IPS-18c (cell line): ENCODE data around the gene SLC44A4.
A peak's percentile ranks its signal among the peaks of the same experiment; 100 is the strongest.
"Not testable (repeated sequence)": the region's sequence is repeated elsewhere in the genome, so short reads cannot be mapped to it uniquely, and the experiment has no call there.

Source experiments
- H3K4me3 ChIP-seq: 2 replicates; pipeline ENCODE4 v1.7.0; 2013; ENCODE audit warnings: low read depth, mild to moderate bottlenecking, low read length, moderate library complexity; ENCODE audit not compliant: insufficient read depth
- H3K9me3 ChIP-seq: one replicate; pipeline ENCODE4 v1.6.1; 2013; ENCODE audit warnings: mild to moderate bottlenecking, low read length, moderate library complexity; ENCODE audit not compliant: control insufficient read depth, insufficient read depth

Gene SLC44A4

DNA sequence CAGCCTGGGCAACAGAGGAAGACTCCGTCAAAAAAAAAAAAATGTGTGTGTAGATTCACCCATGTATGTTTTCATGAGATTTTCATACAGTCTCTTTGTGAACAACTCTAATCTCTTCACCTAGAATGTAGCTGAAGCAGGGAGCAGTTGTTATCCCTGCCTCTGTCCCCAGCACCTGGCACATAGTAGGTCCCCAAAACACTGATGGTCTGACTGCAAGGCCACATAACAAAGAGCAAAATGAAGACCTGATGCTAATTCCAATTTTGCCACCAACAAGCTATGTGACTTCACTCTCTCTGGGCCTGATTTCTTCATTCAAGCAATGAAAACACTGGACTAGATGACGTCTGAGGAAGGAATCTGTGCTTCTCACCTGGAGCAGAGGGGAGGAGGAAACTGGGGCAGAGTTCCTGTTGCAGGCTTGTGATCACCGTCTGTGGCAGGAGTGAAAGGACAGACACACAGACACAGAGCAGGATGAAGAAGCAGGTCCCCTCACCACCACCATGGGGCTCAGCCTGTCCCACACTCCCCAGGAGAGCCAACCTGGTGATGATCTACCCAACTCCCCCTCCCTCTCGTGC is 4.6 kb downstream of the SLC44A4 start:
- Histone ChIP-seq H3K9me3 (no peaks in the 10 kb centered on the region), H3K4me3 (no peak overlapping the region)

DNA sequence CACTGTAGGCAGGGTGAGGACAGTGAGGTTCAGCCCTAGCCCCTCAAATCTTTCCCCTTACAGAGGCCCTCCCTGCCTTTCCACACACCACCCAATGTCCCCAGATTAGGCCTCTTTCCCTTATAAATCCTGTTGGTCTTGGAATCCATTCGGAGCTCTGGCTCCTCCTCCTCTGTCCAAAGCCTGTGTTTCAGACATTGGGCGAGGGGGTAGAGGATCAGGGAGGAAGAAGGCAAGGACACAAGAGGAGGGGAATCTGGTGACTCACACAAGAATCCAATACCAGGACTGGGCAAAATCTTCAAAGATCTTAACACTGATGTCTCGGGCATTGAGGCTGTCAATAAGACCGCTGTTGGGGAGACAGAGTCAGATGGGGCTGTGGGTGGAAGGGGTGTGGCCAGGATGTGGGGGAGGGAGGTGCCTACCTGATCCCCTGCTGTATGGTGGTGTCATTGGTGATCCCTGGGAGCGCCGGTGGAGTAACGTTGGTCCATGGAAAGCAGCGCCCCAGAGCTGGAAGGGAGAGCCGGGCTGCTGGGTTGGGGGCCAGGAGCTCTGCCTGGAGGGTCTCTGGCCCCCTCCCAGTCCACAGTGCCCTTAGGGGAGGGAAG is 7.6 kb downstream of the SLC44A4 start:
- 0 out of 2 replicates have a peak overlapping the region, but pooled peaks have one; percentile 3 for H3K4me3 ChIP-seq
- no peaks in the 10 kb centered on the region for H3K9me3 ChIP-seq

DNA sequence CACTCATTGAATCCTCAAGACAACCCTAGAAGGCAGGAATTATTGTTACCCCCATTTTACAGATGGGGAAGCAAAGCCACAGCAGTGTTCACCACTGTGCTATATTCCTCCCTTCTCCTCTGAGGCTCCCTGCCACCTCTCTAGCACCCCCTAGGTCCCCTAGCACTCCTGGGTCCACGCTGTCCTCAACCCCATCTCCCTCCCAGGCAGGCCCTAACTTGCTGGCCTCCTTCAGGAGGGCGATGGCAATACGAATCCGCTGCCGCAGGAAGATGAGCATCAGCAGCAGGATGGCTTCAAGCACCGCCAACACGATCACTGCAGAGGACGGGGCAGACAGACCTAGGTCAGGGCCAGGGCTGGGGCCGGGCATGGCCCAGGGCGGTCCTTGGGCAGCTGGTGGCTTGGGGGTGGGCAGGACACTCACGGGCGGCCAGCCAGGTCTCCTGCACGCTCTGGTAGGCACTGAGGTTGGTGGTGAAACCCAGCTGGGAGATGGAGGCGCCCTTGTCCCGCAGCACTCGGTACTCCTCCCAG is 8.3 kb downstream of the SLC44A4 start:
- H3K4me3 ChIP-seq: no peak overlapping the region
- no peaks in the 10 kb centered on the region for H3K9me3 ChIP-seq

DNA sequence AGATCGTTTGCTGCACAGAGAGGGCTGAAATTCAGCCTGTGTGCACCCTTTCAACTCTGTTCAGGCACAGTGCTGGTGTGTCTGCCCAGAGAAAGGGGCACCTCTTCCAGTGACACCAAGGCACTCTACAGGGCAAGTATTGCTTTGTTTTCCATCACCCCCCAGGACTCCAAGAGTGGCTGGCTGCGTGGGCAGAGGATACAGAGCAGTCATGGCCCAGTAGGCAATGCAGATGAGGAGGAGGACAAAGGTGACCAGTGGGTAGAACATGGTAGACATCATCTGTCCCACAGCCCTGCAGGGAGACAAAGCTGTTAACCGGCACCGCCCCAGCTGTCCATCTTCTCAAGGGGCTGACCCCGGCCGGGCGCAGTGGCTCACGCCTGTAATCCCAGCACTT is 9.5 kb downstream of the SLC44A4 start:
- Histone ChIP-seq H3K4me3 (no peak overlapping the region), H3K9me3 (no peaks in the 10 kb centered on the region)

DNA sequence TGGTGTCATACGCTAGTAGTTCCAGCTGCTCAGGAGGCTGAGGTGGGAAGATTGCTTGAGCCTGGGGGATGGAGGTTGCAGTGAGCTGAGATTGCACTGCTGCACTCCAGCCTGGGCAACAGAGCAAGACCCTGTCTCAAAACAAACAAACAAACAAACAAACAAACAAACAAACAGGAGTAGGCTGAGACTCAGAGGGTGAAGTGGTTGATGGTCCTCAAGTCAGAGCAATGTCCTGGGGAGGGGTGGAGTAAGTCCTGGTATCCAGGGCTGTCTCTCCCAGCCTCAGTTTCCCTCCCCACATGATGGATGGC is 10.2 kb downstream of the SLC44A4 start:
- H3K4me3 ChIP-seq, H3K9me3 ChIP-seq: not testable (repeated sequence)

DNA sequence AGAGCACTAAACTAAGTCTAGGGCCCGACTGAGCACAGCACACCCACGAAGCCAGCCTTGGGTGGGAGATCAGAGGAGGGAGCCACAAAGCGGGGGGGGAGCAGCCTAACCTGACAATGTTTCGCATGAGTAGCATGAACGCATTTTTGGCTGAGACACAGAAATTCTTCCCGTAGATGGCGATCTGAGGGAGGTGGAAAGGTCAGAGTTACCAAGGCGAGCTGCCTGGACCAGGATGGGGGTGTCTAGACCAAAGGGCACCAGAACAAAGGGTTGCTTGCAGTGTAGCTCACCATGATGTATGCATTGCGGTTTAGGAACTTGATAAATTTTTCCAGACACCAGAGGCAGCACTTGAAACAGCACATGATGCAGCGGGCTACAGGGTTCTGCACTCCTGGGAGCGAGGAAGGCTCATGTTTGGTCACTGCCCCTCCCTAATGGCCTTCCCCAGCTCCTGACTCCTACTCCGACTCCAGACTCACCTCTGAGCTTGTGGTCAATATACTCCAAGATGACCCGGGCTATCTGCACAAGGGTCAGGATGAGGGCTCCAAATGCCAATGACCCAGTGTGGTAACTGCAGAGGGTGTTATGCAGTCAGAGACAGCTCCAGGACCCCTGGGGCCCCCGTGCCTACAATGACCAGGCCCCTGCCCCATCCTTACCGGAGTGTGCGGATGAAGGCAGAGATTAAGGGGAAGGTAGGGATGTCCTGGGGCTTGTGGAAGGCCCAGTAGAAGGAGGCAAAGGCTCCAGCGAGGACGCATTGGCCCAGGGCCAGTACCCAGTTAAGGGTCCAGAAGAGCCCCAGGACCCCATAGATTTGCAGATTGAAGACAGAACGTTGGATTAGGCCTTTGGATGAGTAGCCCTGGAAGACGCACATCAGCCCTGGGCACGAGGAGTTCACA is 13.3 kb downstream of the SLC44A4 start:
- Histone ChIP-seq H3K9me3 (no peaks in the 10 kb centered on the region), H3K4me3 (no peak overlapping the region)

DNA sequence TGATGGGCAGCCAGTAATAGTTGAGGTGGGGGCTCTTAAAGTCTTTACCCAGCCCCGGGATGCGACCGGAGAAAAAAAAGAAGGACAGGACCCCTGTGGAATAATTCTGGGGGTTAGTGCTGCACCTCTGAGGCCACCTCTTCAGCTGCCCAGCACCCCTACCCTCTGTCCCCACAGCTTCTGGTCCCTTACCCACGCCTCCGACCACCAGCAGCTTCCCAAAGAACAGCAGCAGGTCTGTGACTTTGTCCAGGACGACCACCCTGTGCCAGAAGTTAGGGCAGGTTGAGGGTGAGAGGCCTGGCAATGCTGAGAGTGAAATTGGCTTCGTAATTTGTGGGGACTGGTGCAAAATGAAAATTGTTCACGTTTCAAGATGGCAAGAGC is 14.0 kb downstream of the SLC44A4 start:
- Histone ChIP-seq H3K4me3 (no peak overlapping the region), H3K9me3 (no peaks in the 10 kb centered on the region)

DNA sequence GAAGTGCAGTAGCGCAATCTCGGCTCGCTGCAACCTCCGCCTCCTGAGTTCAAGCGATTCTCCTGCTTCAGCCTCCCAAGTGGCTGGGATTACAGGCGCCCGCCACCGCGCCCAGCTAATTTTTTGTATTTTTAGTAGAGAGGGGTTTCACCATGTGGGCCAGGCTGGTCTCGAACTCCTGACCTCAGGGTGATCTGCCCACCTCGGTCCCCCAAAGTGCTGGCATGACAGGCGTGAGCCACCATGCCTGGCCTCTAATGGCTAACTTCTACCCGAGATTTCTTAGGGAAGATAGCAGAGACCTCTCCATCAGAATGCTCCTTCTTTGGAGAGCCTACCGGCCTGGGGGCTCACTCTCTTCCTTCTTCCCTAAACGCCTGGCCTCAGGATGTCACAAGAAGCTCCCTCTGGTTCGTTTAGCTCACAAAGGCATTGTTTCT is 14.7 kb downstream of the SLC44A4 start:
- peak overlapping the region; percentile 52; the same call in 1 of the 2 replicates for H3K4me3 ChIP-seq
- H3K9me3 ChIP-seq: not testable (repeated sequence)

DNA sequence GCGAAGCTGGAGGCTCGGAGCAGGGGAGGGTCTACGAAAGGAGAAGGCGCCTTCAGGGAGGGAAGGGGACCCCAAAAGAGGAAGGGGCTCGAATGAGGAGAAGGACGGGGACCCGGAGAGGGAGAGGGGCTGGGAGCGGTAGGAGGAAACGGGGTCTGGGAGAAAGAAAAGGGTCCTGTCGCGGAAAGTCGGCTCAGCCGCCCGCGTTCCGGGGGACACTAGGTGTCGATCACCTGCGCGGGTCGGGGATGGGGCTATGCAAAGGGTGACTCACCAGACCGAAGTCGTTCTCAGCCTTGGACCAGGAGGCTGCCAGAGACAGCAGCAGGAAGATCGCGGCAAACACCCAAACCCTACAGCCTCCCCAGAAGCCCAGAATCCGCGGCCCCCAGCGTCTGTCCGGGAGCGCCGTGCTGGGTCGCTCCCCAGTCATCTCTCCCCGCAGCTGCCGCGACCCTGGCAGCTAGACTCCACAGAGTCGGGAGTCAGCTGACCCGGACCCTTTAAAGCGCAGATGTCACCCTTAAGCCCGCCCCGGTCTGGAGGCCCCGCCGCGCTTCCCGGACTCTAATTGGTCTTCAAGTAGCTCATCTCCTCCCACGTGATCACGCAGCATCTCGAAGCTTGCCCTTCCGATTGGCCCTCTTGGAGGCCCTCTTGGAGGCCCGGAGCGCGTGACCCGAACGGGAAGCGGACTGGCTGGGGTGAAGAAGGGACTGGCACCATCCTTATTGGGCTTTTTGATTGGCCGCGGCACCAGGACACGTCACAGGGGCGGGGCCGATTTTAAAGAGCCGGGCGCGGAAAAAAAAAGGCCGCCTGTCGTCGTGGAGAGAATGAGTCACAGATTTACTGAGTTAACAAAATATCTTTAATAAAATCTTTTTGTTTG is 16.2 kb downstream of the SLC44A4 start, which contains the start of gene NEU1:
Gene NEU1 (minus strand): TSS at position 478 of the 892 bp plus-strand sequence. CDS start 45 bp downstream, at position 433.
- H3K4me3 ChIP-seq: peak within 1 kb of the TSS; percentile 82

DNA sequence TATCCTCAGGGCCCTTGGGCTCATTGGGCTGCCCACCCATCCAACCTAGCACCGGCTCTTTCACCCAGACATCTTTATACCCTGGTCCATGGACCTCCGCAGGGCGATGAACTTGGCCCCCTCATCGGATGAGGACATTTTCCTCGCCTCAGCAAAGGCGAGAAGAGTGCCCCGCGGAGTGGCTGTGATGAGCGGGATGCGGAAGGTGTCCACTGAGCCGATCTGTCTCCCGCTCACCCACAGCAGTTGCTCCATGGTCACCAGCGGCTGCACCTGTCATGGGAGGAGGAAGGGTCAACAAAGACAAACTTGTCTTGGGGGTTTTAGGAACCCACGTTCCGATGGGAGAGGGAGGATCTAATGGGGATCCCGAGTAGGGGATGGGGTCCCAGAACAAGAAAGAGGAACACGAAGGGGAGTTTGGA is 16.9 kb downstream of the SLC44A4 start:
- Histone ChIP-seq H3K4me3 (peak overlapping the region; percentile 82), H3K9me3 (no peaks in the 10 kb centered on the region)

More for the DNA sequence above, 16.2 kb downstream of the SLC44A4 start, which contains the start of gene NEU1:
- no peaks in the 10 kb centered on the region for H3K9me3 ChIP-seq

DNA sequence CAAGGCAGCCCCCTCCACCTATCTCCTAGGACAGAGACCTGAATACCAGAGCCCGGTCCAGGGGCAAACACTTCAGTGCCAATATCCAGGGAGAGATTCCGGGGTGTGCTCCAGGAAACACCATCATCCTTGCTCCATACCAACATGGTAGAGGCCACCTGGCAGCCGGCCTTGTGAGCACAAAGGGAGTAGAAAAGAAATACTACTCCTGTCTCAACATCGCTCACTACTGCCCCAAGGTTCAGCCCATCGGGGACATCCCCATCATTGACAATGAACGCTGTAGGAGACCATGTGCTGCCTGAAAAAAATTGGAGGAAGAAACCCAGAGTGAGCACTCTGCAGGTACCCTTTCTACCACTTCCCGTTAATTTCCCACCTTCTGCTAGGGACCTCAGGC is 17.6 kb downstream of the SLC44A4 start:
- Histone ChIP-seq H3K4me3 (no peak overlapping the region), H3K9me3 (no peaks in the 10 kb centered on the region)

DNA sequence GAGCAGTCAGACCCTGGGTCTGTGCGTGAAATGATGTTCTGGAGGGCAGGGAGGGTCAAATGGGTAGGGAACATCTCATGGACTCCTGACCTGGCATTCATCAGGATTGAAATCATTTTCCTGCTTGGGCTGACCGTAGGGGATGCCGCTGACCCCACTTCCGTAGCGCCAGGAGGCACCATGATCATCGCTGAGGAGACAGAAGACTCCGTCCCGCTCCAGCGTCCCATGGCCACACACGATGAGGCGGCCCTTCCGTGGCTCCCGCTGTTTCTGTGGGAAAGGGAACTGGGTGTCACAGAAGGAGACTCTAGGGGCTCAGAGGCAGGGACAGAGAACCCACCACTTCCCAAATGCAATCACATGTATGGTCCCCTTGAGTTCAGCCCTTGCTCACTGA is 18.4 kb downstream of the SLC44A4 start:
- no peak overlapping the region for H3K4me3 ChIP-seq
- no peaks in the 10 kb centered on the region for H3K9me3 ChIP-seq

DNA sequence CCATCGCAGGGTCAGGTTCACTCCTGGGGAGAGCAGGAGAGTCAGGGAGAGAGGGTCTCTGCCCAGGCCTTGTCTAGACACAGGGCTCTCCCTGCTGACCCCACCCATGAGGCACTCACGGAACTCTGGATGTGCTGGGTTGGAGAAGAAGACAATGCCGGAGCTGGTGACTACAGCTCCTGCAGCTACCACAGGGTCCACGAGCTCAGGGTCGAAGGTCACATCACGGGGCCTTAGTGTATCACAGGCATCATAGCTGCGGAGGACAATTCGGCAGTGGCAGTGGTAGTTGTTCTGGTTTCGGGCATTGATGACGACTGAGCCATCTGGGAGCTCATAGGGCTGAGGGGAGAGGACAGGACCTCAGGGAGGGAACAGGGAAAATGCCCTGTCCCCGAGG is 18.9 kb downstream of the SLC44A4 start:
- H3K4me3 ChIP-seq: no peak overlapping the region
- H3K9me3 ChIP-seq: no peaks in the 10 kb centered on the region

DNA sequence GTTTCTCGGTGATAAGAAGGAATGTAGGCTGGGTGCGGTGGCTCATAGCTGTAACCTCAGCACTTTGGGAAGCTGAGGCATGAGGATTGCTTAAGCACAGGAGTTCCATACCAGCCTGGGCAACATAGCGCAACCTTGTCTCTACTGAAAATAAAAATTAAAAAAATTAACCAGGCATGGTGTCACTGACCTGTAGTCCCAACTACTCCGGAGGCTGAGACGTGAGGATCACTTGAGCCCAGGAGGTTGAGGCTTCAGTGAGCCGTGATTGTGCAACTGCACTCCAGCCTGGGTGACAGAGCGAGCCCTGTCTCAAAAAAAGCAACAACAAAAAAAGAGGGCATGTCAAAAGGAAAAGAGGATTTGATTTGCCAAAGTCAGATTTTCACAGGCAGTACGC is 20.1 kb downstream of the SLC44A4 start:
- no peaks in the 10 kb centered on the region for H3K9me3 ChIP-seq
- H3K4me3 ChIP-seq: no peak overlapping the region

DNA sequence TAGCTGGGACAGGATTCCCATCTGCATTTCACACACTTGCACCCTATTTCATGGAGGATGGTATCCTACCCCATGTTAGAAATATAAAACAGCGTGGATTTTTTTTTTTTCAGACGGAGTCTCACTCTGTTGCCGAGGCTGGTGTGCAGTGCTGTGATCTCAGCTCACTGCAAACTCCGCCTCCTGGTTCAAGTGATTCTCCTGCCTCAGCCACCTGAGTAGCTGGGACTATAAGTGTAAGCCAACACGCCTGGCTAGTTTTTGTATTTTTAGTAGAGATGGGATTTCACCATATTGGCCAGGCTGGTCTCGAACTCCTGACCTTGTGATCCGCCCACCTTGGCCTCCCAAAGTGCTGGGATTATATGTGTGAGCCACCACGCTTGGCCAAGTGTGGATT is 21.0 kb downstream of the SLC44A4 start:
- H3K9me3 ChIP-seq, H3K4me3 ChIP-seq: not testable (repeated sequence)

DNA sequence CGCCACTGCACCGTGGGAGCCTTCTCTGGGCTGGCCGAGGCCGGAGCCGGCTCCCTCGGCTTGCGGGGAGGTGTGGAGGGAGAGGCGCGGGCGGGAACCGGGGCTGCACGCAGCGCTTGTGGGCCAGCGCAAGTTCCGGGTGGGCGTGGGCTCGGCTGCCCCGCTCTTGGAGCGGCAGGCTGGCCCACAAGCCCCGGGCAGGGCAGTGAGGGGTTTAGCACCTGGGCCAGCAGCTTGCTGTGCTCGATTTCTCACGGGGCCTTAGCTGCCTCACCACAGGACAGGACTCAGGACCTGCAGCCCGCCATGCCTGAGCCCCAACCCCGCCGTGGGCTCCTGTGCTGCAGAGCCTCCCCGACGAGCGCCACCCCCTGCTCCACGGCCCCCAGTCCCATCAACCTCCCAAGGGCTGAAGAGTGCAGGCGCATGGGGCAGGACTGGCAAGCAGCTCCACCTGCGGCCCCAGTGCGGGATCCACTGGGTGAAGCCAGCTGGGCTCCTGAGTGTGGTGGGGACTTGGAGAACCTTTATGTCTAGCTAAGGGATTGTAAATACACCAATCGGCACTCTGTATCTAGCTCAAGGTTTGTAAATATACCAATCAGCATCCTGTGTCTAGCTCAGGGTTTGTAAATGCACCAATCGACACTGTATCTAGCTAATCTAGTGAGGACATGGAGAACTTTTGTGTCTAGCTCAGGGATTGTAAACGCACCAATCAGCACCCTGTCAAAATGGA is 26.6 kb downstream of the SLC44A4 start:
- H3K4me3 ChIP-seq, H3K9me3 ChIP-seq: not testable (repeated sequence)
